GM12873 (cell line): ENCODE results near the gene AVPR1B.

Experiments used
- CTCF ChIP-seq: IDR thresholded peaks from 2 replicates; pipeline ENCODE4 v1.5.1; 2012; ENCODE audit warnings: low read depth, mild to moderate bottlenecking, moderate library complexity, low read length, control low read depth; ENCODE audit not compliant: insufficient read depth; ENCODE audit errors: missing control alignments

The AVPR1B gene

GRCh38 chr1:206121269-206121668 is 4.1 kb upstream of the AVPR1B start:
- TF ChIP-seq CTCF = no peak

- no peak for TF ChIP-seq CTCF
Measured at GRCh38 chr1:206120406-206120805, 3.2 kb upstream of the AVPR1B start.

- no peak for TF ChIP-seq CTCF
Measured at GRCh38 chr1:206116873-206117150, 376 bp downstream of the AVPR1B start.

- no peak for TF ChIP-seq CTCF
Measured at GRCh38 chr1:206116191-206116872, 856 bp downstream of the AVPR1B start.

GRCh38 chr1:206115791-206116190 is 1.4 kb downstream of the AVPR1B start:
- TF ChIP-seq CTCF = no peak

- no peak for TF ChIP-seq CTCF
Measured at GRCh38 chr1:206114692-206115640, 2.2 kb downstream of the AVPR1B start.

GRCh38 chr1:206112600-206113301 is 4.4 kb downstream of the AVPR1B start:
- no peak for TF ChIP-seq CTCF
